HUES48 (cell line): ENCODE measurements around the gene GAS7.

ENCODE experiments used
- H3K27ac ChIP-seq: one replicate; pipeline ENCODE4 v1.7.0; 2013; ENCODE audit warnings: low read depth, low read length, inconsistent platforms
- H3K27me3 ChIP-seq: 2 replicates; pipeline ENCODE4 v1.6.1; 2013; ENCODE audit warnings: mild to moderate bottlenecking, low read length; ENCODE audit not compliant: control insufficient read depth, insufficient read depth
- H3K36me3 ChIP-seq: 2 replicates; pipeline ENCODE4 v1.6.1; 2013; ENCODE audit warnings: low read length; ENCODE audit not compliant: control insufficient read depth, insufficient read depth
- H3K4me1 ChIP-seq: 2 replicates; pipeline ENCODE4 v1.6.1; 2013; ENCODE audit warnings: mild to moderate bottlenecking, low read length; ENCODE audit not compliant: control insufficient read depth, insufficient read depth
- H3K4me3 ChIP-seq: 2 replicates; pipeline ENCODE4 v1.5.1; 2013; ENCODE audit warnings: mild to moderate bottlenecking, low read depth, low read length
- H3K9ac ChIP-seq: 2 replicates; pipeline ENCODE4 v1.6.1; 2013; ENCODE audit warnings: mild to moderate bottlenecking, low read depth, low read length, moderate library complexity
- H3K9me3 ChIP-seq: 2 replicates; pipeline ENCODE4 v1.6.1; 2013; ENCODE audit warnings: low read length; ENCODE audit not compliant: control insufficient read depth, insufficient read depth

GAS7 gene

DNA sequence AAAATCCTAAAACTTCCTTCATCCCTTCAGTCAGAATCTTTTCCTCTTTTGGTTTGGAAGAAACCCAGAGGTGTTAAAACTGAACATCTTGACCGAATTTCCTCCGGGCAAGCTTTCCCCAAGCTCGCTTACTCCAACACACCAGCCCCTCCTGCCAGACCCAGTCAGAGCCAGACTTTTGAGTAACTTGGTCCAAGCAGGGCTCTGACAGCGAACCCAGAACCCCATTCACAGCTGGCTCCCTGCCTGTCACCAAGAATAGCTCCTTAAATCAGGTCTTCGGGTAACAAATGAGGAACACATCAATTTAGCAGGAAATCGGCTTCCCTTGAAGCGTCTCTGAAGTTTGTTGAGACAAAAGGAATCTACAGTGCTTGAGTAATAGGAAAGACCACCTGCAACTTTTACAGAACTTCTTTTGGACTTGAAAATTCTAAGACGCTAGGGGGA is 27.3 kb downstream of the GAS7 start:
- H3K27me3 ChIP-seq: no peaks in the 10 kb centered on the region
- H3K9ac ChIP-seq: no peak overlapping the region
- H3K4me1 ChIP-seq: peaks cover 17% of the 10 kb centered on the region; the same call in 1 of the 2 replicates
- H3K4me3 ChIP-seq: no peak overlapping the region
- no peaks in the 10 kb centered on the region for H3K36me3 ChIP-seq
- no peak overlapping the region for H3K27ac ChIP-seq
- H3K9me3 ChIP-seq: no peaks in the 10 kb centered on the region

- Histone ChIP-seq H3K4me3 (no peak overlapping the region), H3K27me3 (no peaks in the 10 kb centered on the region), H3K27ac (no peak overlapping the region), H3K4me1 (peaks cover 17% of the 10 kb centered on the region; the same call in 1 of the 2 replicates), H3K9ac (no peak overlapping the region), H3K9me3 (no peaks in the 10 kb centered on the region), H3K36me3 (no peaks in the 10 kb centered on the region)
Measured at GRCh38 chr17:10170233-10170632, 28.2 kb downstream of the GAS7 start.

DNA sequence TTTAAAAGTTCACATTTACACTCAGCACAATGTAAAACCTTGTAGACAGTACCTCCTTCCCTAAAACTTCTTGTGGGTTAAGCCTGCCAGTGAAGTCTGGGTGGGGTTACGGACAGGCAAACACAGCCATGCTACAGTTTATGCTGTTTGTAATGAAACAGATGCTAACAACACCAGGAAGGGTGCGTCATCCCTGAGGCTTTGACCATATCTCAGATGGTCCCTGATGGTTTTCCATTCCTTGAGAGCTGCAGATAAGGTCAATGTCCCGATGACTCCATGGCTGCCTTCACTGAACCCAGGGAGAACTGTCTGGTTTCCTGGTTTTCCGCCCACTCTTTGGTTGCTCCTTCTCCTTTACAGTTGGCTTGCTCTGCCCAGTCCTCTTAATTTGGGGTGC is 29.1 kb downstream of the GAS7 start:
- peaks cover 17% of the 10 kb centered on the region; the same call in 1 of the 2 replicates for H3K4me1 ChIP-seq
- no peak overlapping the region for H3K27ac ChIP-seq
- no peak overlapping the region for H3K9ac ChIP-seq
- H3K27me3 ChIP-seq: no peaks in the 10 kb centered on the region
- H3K36me3 ChIP-seq: no peaks in the 10 kb centered on the region
- H3K9me3 ChIP-seq: no peaks in the 10 kb centered on the region
- H3K4me3 ChIP-seq: no peak overlapping the region

DNA sequence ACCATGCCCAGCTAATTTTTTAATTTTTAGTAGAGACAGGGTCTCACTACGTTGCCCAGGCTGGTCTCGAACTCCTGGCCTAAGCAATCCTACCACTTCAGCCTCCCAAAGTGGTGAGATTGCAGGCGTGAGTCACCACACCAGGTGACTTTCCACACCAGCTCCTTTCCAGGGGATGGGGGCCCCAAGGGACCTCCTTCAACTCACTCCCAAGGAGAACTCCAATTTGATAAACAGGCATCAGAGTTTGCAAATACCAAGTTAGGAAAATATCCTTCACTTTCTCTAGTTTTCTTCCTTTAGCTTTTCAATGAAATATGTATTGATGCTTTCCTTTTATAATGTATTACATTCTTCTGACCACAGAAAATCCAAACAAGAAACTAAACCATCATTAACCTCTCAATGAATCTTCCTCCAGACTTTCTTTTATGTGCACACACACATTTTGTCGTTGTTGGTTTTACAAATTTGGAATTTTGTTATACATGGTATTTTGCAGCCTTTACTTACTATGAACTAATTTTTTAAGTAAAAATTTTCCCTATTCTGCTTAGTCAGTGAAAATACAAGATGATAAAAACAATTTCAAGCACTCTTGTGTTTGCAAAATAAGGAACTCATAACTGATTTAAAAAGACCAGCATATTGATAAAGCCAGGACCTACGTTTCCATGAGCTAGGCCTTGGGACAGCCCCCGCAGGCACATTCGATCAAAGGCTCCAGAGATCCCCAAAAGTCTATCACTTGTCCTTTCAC is 32.0 kb downstream of the GAS7 start:
- Histone ChIP-seq H3K4me1 (peaks cover 5% of the 10 kb centered on the region; the same call in 1 of the 2 replicates), H3K4me3 (no peak overlapping the region), H3K27ac (no peak overlapping the region), H3K27me3 (no peaks in the 10 kb centered on the region), H3K36me3 (no peaks in the 10 kb centered on the region), H3K9ac (no peak overlapping the region), H3K9me3 (no peaks in the 10 kb centered on the region)

- Histone ChIP-seq H3K36me3 (no peaks in the 10 kb centered on the region), H3K9me3 (no peaks in the 10 kb centered on the region), H3K4me3 (no peak overlapping the region), H3K9ac (no peak overlapping the region), H3K4me1 (no peaks in the 10 kb centered on the region), H3K27ac (no peak overlapping the region), H3K27me3 (no peaks in the 10 kb centered on the region)
Measured at GRCh38 chr17:10162096-10162495, 36.3 kb downstream of the GAS7 start.

DNA sequence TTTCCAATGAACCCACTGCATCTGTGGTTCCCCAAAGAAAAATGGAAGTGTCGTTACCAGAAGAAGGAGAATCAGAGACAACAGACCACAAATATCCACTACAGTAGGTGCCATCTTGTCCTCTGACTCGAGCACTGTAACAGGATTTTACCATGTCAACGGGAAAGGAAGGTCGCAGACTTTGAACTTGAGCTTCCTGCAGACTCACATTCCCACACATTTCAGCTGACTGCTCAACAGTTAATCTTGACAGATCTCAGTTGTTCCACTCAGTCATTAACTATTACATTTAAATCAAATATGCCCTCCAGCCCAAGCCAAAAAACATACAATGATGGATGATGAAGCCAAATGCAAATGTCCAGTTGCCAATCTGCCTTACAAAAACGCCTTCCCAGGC is 37.0 kb downstream of the GAS7 start:
- Histone ChIP-seq H3K4me3 (no peak overlapping the region), H3K4me1 (no peaks in the 10 kb centered on the region), H3K36me3 (no peaks in the 10 kb centered on the region), H3K27ac (no peak overlapping the region), H3K9ac (no peak overlapping the region), H3K27me3 (no peaks in the 10 kb centered on the region), H3K9me3 (no peaks in the 10 kb centered on the region)

- Histone ChIP-seq H3K27me3 (no peaks in the 10 kb centered on the region), H3K9ac (no peak overlapping the region), H3K36me3 (no peaks in the 10 kb centered on the region), H3K9me3 (no peaks in the 10 kb centered on the region), H3K27ac (no peak overlapping the region), H3K4me1 (no peaks in the 10 kb centered on the region), H3K4me3 (no peak overlapping the region)
Measured at GRCh38 chr17:10156948-10157607, 41.3 kb downstream of the GAS7 start.

GRCh38 chr17:10156599-10156947 is 41.8 kb downstream of the GAS7 start:
- Histone ChIP-seq H3K4me1 (no peaks in the 10 kb centered on the region), H3K9ac (no peak overlapping the region), H3K9me3 (no peaks in the 10 kb centered on the region), H3K4me3 (no peak overlapping the region), H3K36me3 (no peaks in the 10 kb centered on the region), H3K27ac (no peak overlapping the region), H3K27me3 (no peaks in the 10 kb centered on the region)

GRCh38 chr17:10156077-10156435 is 42.4 kb downstream of the GAS7 start:
- no peak overlapping the region for H3K27ac ChIP-seq
- no peaks in the 10 kb centered on the region for H3K36me3 ChIP-seq
- no peaks in the 10 kb centered on the region for H3K9me3 ChIP-seq
- H3K9ac ChIP-seq: no peak overlapping the region
- H3K27me3 ChIP-seq: no peaks in the 10 kb centered on the region
- H3K4me1 ChIP-seq: no peaks in the 10 kb centered on the region
- no peak overlapping the region for H3K4me3 ChIP-seq

DNA sequence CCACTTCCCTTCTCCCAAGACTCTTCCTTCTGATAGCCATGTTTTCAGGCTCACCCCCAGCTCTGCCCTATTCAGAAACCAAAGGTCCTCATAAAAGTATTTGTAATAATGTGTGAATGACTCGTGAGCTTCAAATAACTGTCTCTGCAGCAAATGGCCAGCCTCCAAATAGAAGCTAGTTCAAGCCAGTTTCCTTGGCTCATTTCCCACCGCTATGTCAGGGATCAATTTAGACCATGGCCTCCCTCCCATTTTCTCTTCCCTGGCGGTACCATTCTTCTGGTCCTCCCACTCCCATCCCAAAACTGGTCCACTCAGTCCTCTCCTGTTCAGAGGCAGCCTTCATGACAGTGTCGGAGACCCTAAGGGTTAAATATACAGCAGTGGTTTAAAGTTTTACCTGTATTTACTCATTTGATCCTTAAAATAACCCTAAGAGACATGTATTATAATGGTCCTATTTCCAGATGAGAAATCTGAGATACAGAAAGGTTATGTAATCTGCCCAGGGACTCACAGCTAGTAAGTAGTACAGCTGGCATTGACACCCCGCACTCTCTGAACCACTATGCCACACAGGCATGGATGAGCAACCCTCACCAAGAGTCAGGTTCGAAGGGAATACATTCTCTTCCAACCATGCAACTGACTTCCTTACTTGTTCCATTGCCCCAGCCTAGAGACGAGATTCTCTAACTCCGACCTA is 42.9 kb downstream of the GAS7 start:
- Histone ChIP-seq H3K27me3 (no peaks in the 10 kb centered on the region), H3K4me3 (no peak overlapping the region), H3K36me3 (no peaks in the 10 kb centered on the region), H3K4me1 (no peaks in the 10 kb centered on the region), H3K27ac (no peak overlapping the region), H3K9me3 (no peaks in the 10 kb centered on the region), H3K9ac (no peak overlapping the region)
